Measurements from ENCODE around the gene AGER.

AGER gene

GRCh38 chr6:32171234-32171633 is 12.8 kb downstream of the AGER start:
- DNase-seq (ENCODE audit: low read depth in 2 of 3, low spot score in 1 of 3), result no peak

GRCh38 chr6:32170294-32170693 is 13.8 kb downstream of the AGER start:
- no peak for DNase-seq (ENCODE audit: low read depth in 2 of 3, low spot score in 1 of 3)

GRCh38 chr6:32168807-32169591 is 15.1 kb downstream of the AGER start:
- DNase-seq (ENCODE audit: low read depth in 2 of 3, low spot score in 1 of 3), result no peak

- DNase-seq (ENCODE audit: low read depth in 2 of 3, low spot score in 1 of 3), result no peak
These were observed 15.7 kb downstream of the AGER start for GRCh38 chr6:32168350-32168749.

GRCh38 chr6:32167761-32168262 is 16.2 kb downstream of the AGER start:
- no peak for DNase-seq (ENCODE audit: low read depth in 2 of 3, low spot score in 1 of 3)

GRCh38 chr6:32167154-32167760 is 16.8 kb downstream of the AGER start:
- DNase-seq (ENCODE audit: low read depth in 2 of 3, low spot score in 1 of 3), result no peak

DNA sequence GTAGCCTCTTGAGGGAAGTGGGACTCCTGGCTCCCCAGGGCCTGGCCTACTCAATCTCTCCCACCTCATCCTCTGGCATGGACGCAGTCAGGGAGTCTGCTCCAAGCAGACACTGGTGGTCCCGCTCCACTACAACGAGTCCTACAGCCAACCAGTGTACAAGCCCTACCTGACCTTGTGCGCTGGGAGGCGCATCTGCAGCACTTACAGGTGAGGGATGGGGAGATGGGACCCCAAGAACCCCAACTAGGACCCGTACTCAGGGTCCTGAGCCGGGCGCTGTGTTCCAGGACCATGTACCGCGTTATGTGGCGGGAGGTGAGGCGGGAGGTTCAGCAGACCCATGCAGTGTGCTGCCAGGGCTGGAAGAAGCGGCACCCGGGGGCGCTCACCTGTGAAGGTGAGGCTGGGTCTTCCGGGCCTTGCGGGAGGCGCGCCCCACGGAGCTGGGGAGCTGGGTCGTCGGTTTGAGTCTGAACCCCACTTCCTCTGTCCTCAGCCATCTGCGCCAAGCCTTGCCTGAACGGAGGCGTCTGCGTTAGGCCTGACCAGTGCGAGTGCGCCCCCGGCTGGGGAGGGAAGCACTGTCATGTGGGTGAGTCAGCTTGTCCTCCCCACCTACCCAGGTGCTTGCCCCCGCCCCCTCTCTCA is 17.5 kb downstream of the AGER start:
- DNase-seq (ENCODE audit: low read depth in 2 of 3, low spot score in 1 of 3), result no peak

GRCh38 chr6:32164295-32164694 is 19.8 kb downstream of the AGER start, which contains the start of gene EGFL8:
EGFL8 (plus strand) TSS chr6:32164595; CDS start chr6:32166166, 1,571 bp downstream.
- no peak for DNase-seq (ENCODE audit: low read depth in 2 of 3, low spot score in 1 of 3)

DNA sequence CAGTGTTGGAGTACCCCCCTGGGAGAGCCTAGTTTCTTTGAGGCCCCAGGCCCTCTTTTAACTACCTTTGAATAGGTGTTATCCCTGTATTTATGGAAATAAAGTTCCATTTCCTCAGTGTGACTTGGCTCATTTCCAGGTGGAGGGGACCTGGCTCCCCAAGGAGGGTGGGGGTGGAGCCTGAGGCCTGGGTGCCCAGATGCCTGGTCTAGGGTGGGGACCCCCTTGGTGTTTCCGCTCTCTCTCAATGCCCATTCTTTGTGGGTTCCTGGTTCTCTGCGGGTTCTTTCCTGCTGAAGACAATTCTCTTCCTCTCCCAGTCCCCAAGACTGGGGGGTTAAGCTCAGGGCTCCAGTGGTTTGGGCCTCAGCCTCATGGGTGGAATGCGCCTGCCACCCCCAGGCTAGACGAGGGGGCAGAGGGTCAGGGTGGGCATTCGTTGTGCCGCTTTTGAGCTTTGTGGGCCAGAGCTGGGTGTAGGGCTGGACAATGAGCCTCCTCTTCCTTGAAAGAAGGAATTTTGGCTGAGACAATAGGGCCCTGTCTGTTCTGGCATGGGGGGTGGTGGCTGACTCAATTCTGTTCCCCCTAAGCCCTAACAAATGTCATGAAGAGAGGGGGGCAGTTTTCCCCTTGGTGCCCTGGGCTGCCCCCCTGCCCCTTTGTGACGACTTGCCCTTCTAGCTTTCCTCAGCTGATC is 20.3 kb downstream of the AGER start:
- no peak for DNase-seq (ENCODE audit: low read depth in 2 of 3, low spot score in 1 of 3)

GRCh38 chr6:32158052-32158451 is 26.0 kb downstream of the AGER start:
- no peak for DNase-seq (ENCODE audit: low read depth in 2 of 3, low spot score in 1 of 3)

- DNase-seq (ENCODE audit: low read depth in 2 of 3, low spot score in 1 of 3), result no peak
These were observed 27.2 kb downstream of the AGER start for GRCh38 chr6:32156891-32157290.

- peak; percentile 37 to 51 (median 51) for DNase-seq (ENCODE audit: low read depth in 2 of 3, low spot score in 1 of 3)
These were observed 29.4 kb downstream of the AGER start for GRCh38 chr6:32154514-32155161.

GRCh38 chr6:32153564-32154513 is 30.2 kb downstream of the AGER start, which contains the start of gene PPT2:
PPT2 (plus strand) TSS chr6:32154141; CDS start chr6:32154595, 454 bp downstream.
- peak; percentile 57 to 65 (median 62) for DNase-seq (ENCODE audit: low read depth in 2 of 3, low spot score in 1 of 3)

DNA sequence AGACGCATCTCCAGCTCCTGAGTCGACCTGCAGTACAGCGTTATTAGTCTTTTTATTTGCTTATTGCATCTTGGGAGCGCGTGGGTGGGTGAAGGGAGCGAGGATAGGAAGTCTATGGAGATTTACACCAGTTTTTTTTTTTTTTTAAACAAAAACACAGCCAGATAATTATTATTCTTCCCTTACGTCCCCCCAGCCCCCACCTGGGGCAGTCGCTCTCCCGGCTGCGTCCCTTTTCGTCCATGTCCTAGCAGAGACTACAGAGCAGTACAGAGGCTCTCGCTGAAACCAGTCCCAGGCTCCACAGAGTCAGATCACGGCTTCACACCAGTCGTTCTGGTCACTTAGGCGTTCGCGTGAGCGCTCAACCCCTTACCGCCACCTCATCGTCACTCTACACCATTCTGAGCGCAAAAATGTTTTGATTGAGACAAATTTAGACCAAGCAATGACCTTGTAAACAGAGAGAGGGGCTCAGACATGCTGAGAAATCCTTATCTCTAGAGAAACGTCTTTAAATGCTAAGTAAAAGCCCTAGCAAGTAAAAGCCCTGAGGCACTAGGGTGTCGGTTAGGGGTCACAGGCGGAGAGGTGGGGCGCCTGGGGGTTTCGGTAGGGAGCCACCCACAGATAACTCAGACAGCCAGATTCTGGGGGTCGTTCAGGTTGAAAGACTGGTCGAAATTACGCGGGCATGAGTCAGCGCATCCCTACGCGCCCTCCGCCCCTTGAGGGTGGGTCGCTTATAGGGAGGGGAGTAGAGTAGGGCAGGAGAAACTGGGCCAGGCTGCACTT is 31.1 kb downstream of the AGER start:
- DNase-seq (ENCODE audit: low read depth in 2 of 3, low spot score in 1 of 3), result no peak

- no peak for DNase-seq (ENCODE audit: low read depth in 2 of 3, low spot score in 1 of 3)
These were observed 31.9 kb downstream of the AGER start, which contains the start of gene PRRT1 for GRCh38 chr6:32151863-32152768. PRRT1 (minus strand) TSS chr6:32151939; CDS start chr6:32151827, 112 bp downstream.

GRCh38 chr6:32151181-32151862 is 32.7 kb downstream of the AGER start:
- no peak for DNase-seq (ENCODE audit: low read depth in 2 of 3, low spot score in 1 of 3)

Data from stimulated activated CD4-positive, alpha-beta T cell treated with anti-CD3 and anti-CD28 coated beads, Interleukin-12 subunit alpha, Interleukin-12 subunit beta, amount 100 ng/mL, for 48 hours (primary cell).